SK-N-MC (cell line): ENCODE data around the gene EFCC1.
"Not testable (repeated sequence)": the region's sequence is repeated elsewhere in the genome, so short reads cannot be mapped to it uniquely, and the experiment has no call there.

Source experiments
- DNase-seq: peaks from one replicate; pipeline ENCODE4 v3.0.0-alpha.2; 2011; ENCODE audit warnings: low read depth, low spot score
- H3K27ac ChIP-seq: fragments of 200-600 bp; sonication (generic); 2 replicates; pipeline ENCODE4 v1.5.1; 2016; ENCODE audit warnings: mixed run types
- H3K36me3 ChIP-seq: fragments of 200-600 bp; sonication (generic); 2 replicates; pipeline ENCODE4 v1.6.1; 2017; ENCODE audit warnings: antibody characterized with exemption, low read length, mixed read lengths; ENCODE audit not compliant: insufficient read depth
- H3K4me3 ChIP-seq: fragments of 200-600 bp; sonication (generic); 2 replicates; pipeline ENCODE4 v1.5.1; 2016
- H3K9ac ChIP-seq: fragments of 200-600 bp; sonication (generic); 2 replicates; pipeline ENCODE4 v1.8.0; 2017; ENCODE audit warnings: mixed run types, mixed read lengths; ENCODE audit not compliant: insufficient read length
- H3K9me3 ChIP-seq: fragments of 200-600 bp; sonication (generic); 2 replicates; pipeline ENCODE4 v1.6.1; 2017; ENCODE audit warnings: low read depth, mild to moderate bottlenecking, antibody characterized with exemption, low read length, moderate library complexity, mixed read lengths
- EZH2 ChIP-seq: fragments of 200-600 bp; sonication (generic); IDR thresholded peaks from one replicate; pipeline ENCODE4 v1.6.1; 2017; ENCODE audit warnings: antibody characterized with exemption
- FOXP2 ChIP-seq: optimal IDR thresholded peaks from 2 replicates; pipeline ENCODE3; 2011; ENCODE audit warnings: mild to moderate bottlenecking, moderate library complexity; ENCODE audit not compliant: insufficient read depth; ENCODE audit errors: extremely low read length, control extremely low read depth
- POLR2AphosphoS5 ChIP-seq: IDR thresholded peaks from 2 replicates; pipeline ENCODE4 v1.6.1; 2012; ENCODE audit warnings: mild to moderate bottlenecking, low read depth, low read length, borderline replicate concordance

The EFCC1 gene

GRCh38 chr3:129082026-129082425 is 80.9 kb downstream of the EFCC1 start:
- Histone ChIP-seq H3K9me3 (no peaks in the 10 kb centered on the region), H3K9ac (no peak overlapping the region), H3K36me3 (no peaks in the 10 kb centered on the region), H3K4me3 (no peak overlapping the region), H3K27ac (no peak overlapping the region)
- TF ChIP-seq POLR2AphosphoS5 (no peak), EZH2 (no peak), FOXP2 (no peak)
- no peak for DNase-seq

GRCh38 chr3:129084501-129084900 is 83.4 kb downstream of the EFCC1 start:
- H3K36me3 ChIP-seq: no peaks in the 10 kb centered on the region
- H3K9ac ChIP-seq: no peak overlapping the region
- DNase-seq: no peak
- no peaks in the 10 kb centered on the region for H3K9me3 ChIP-seq
- TF ChIP-seq EZH2: no peak
- no peak for TF ChIP-seq FOXP2
- no peak for TF ChIP-seq POLR2AphosphoS5
- no peak overlapping the region for H3K4me3 ChIP-seq
- no peak overlapping the region for H3K27ac ChIP-seq

- Histone ChIP-seq H3K9ac (no peak overlapping the region), H3K27ac (no peak overlapping the region), H3K4me3 (no peak overlapping the region), H3K36me3 (no peaks in the 10 kb centered on the region), H3K9me3 (no peaks in the 10 kb centered on the region)
- DNase-seq: no peak
- TF ChIP-seq FOXP2: no peak
- no peak for TF ChIP-seq POLR2AphosphoS5
- no peak for TF ChIP-seq EZH2
Observed at GRCh38 chr3:129085165-129085715, 84.1 kb downstream of the EFCC1 start.

GRCh38 chr3:129085818-129086217 is 84.7 kb downstream of the EFCC1 start:
- Histone ChIP-seq H3K9ac (no peak overlapping the region), H3K9me3 (no peaks in the 10 kb centered on the region), H3K36me3 (no peaks in the 10 kb centered on the region), H3K4me3 (no peak overlapping the region), H3K27ac (no peak overlapping the region)
- TF ChIP-seq FOXP2 (no peak), POLR2AphosphoS5 (no peak), EZH2 (no peak)
- no peak for DNase-seq

GRCh38 chr3:129087138-129087702 is 86.1 kb downstream of the EFCC1 start:
- Histone ChIP-seq H3K27ac (no peak overlapping the region), H3K4me3 (no peak overlapping the region), H3K36me3 (no peaks in the 10 kb centered on the region), H3K9me3 (no peaks in the 10 kb centered on the region), H3K9ac (no peak overlapping the region)
- DNase-seq: no peak
- TF ChIP-seq EZH2 (no peak), POLR2AphosphoS5 (no peak), FOXP2 (no peak)

GRCh38 chr3:129087904-129088303 is 86.8 kb downstream of the EFCC1 start:
- not testable (repeated sequence) for H3K4me3 ChIP-seq, H3K9me3 ChIP-seq, H3K9ac ChIP-seq, DNase-seq, H3K27ac ChIP-seq, H3K36me3 ChIP-seq

- H3K9ac ChIP-seq, DNase-seq, H3K9me3 ChIP-seq, H3K27ac ChIP-seq, H3K36me3 ChIP-seq, H3K4me3 ChIP-seq: not testable (repeated sequence)
Observed at GRCh38 chr3:129088312-129088711, 87.2 kb downstream of the EFCC1 start.
